K562 (cell line): ENCODE measurements around the gene HAUS1. TPM values are rescaled to one million over a fixed set of nuclear protein-coding genes. Genes with fewer than 3 reads are reported as not detected.

Experiments used
- AFF4 ChIP-seq: sonication (generic); formaldehyde crosslinking; IDR thresholded peaks from 2 replicates; pipeline ENCODE4 v1.8.0; 2023; ENCODE audit warnings: mild to moderate bottlenecking, missing genetic modification reagents
- CREB1 ChIP-seq, 2 experiments: sonication (generic) in 1 of 2; formaldehyde crosslinking in 1 of 2; IDR thresholded peaks; 2 replicates each; pipeline versions ENCODE4 v1.6.1 to v1.8.0; 2012 to 2022; ENCODE audit warnings: inconsistent platforms in 1 of 2, mild to moderate bottlenecking in 1 of 2, missing genetic modification reagents in 1 of 2, moderate library complexity in 1 of 2
- CREB5 ChIP-seq: fragments of 250-450 bp; sonication (Bioruptor Pico); IDR thresholded peaks from 2 replicates; pipeline ENCODE4 v1.5.0; 2020; ENCODE audit warnings: mild to moderate bottlenecking
- E4F1 ChIP-seq: fragments of 250-450 bp; sonication (Bioruptor Pico); IDR thresholded peaks from 2 replicates; pipeline ENCODE4 v1.5.0; 2021; ENCODE audit warnings: mild to moderate bottlenecking, borderline replicate concordance
- FOXK2 ChIP-seq, 2 experiments: fragments of 450-650 bp; IDR thresholded peaks in 1 of 2; conservative IDR thresholded peaks in 1 of 2; 2 replicates each; pipeline ENCODE4 v1.6.1; 2016; ENCODE audit warnings: low read depth in 2 of 2, mild to moderate bottlenecking in 1 of 2
- GTF2A2 ChIP-seq: IDR thresholded peaks from 2 replicates; pipeline ENCODE4 v1.6.1; 2016; ENCODE audit warnings: mild to moderate bottlenecking, missing genetic modification characterization, missing compliant biosample characterization
- HEY1 ChIP-seq: fragments of 250-450 bp; sonication (Bioruptor Pico); IDR thresholded peaks from 2 replicates; pipeline ENCODE4 v1.5.0; 2020; ENCODE audit warnings: mild to moderate bottlenecking, moderate library complexity, borderline replicate concordance
- HMGN3 ChIP-seq: IDR thresholded peaks from 2 replicates; pipeline ENCODE4 v1.6.1; 2011; ENCODE audit warnings: borderline replicate concordance, low read depth, mild to moderate bottlenecking, mixed read lengths, low read length; ENCODE audit not compliant: insufficient read length; ENCODE audit errors: extremely low read depth
- MAZ ChIP-seq, 2 experiments: fragments of 450-650 bp in 1 of 2; sonication (generic) in 1 of 2; formaldehyde crosslinking; IDR thresholded peaks in 1 of 2; conservative IDR thresholded peaks in 1 of 2; 2 replicates each; pipeline versions ENCODE4 v1.4.0 to v1.5.0; 2020; ENCODE audit warnings: mild to moderate bottlenecking in 1 of 2, missing genetic modification reagents in 1 of 2
- NEUROD1 ChIP-seq: fragments of 150-350 bp; IDR thresholded peaks from 2 replicates; pipeline ENCODE4 v1.6.1; 2014; ENCODE audit warnings: borderline replicate concordance, low read length, low read depth; ENCODE audit not compliant: partially characterized antibody
- NFE2L1 ChIP-seq: fragments of 450-650 bp; IDR thresholded peaks from 2 replicates; pipeline ENCODE4 v1.6.1; 2016; ENCODE audit warnings: missing genetic modification characterization, low read depth, mild to moderate bottlenecking, missing compliant biosample characterization, moderate library complexity, borderline replicate concordance
- NUFIP1 ChIP-seq: fragments of 450-650 bp; IDR thresholded peaks from 2 replicates; pipeline ENCODE4 v1.6.1; 2018; ENCODE audit not compliant: partially characterized antibody
- PTRF ChIP-seq: fragments of 450-650 bp; IDR thresholded peaks from 2 replicates; pipeline ENCODE4 v1.6.1; 2016; ENCODE audit warnings: mild to moderate bottlenecking, missing genetic modification characterization, missing compliant biosample characterization
- RHOXF2B ChIP-seq: fragments of 250-450 bp; sonication (Bioruptor Pico); conservative IDR thresholded peaks from 2 replicates; pipeline ENCODE4 v1.5.1; 2021
- polyA plus RNA-seq, 8 experiments: library from polyadenylated mRNA; depleted of rRNA in 4 of 8; stranded (reverse) in 5 of 8; unstranded in 3 of 8; fragments of >200 nt; fragmentation: Nextera tagmentation in 2 of 8; fragmentation: Illumina TruSeq in 1 of 8; extraction: Ambion mirVana in 2 of 8; extraction: Trizol in 1 of 8; gene quantifications; 2 replicates each; pipeline versions ENCODE4 v1.2.1 to v1.2.3, GENCODE V29; 2011 to 2014; ENCODE audit warnings: inconsistent platforms in 1 of 8, missing spikeins in 1 of 8
- total RNA-seq, 7 experiments: library from RNA; depleted of rRNA in 6 of 7; stranded (reverse); fragments of >200 nt in 6 of 7; fragmentation: Illumina TruSeq in 2 of 7; extraction: Trizol in 2 of 7; gene quantifications; 2 replicates each; pipeline versions ENCODE4 v1.2.1 to v1.2.3, GENCODE V29; 2011 to 2021; ENCODE audit warnings: low replicate concordance in 1 of 7

Gene HAUS1
- total and polyA plus RNA-seq, 9 of the 15 experiments (the other 6 are each of a cell fraction or from before 2014, with no cell fraction given): 45.6 to 135 (median 76.3) TPM

GRCh38 chr18:46161703-46162396 lies 57.7 kb downstream of the HAUS1 start (continued):
- peak; percentile 83 for TF ChIP-seq E4F1 (CRISPR knock-in tag)
- peak; percentile 62; the same call in 1 of the 2 replicates for TF ChIP-seq NFE2L1
- TF ChIP-seq NEUROD1: no peak
- no peak for TF ChIP-seq HMGN3
- TF ChIP-seq PTRF (tag): peak; percentile 96
- peak; percentile 91 for TF ChIP-seq GTF2A2
- peak; percentile 71 for TF ChIP-seq NUFIP1
- peak in 1 of 2 experiments; percentile 79; a peak in 2 of 4 replicates for TF ChIP-seq MAZ (CRISPR knock-in tag; conservative IDR thresholded peaks at IDR 0.05 in 1 of 2, IDR thresholded peaks at IDR 0.05 in 1 of 2)
- TF ChIP-seq CREB1 (IDR thresholded peaks at IDR 0.05): no peak
- TF ChIP-seq CREB1 (CRISPR knock-in tag; IDR thresholded peaks at IDR 0.05): no peak
- TF ChIP-seq RHOXF2B (CRISPR knock-in tag): 0 out of 2 replicates have a peak, but pooled peaks have one; percentile 26
- no peak for TF ChIP-seq AFF4 (CRISPR knock-in tag)
- peak; percentile 87; the same call in 1 of the 2 replicates for TF ChIP-seq CREB5 (CRISPR knock-in tag)
- TF ChIP-seq FOXK2 (conservative IDR thresholded peaks at IDR 0.05 in 1 of 2, IDR thresholded peaks at IDR 0.05 in 1 of 2; ENCODE audit: low read depth in 2 of 2): no peak
- TF ChIP-seq HEY1 (CRISPR knock-in tag): peak; percentile 84; the same call in 1 of the 2 replicates
